Stimulated activated CD4-positive, alpha-beta T cell treated with anti-CD3 and anti-CD28 coated beads, Interleukin-4, amount 100 ng/mL, for 24 hours (primary cell): ENCODE results near the gene COG5.

ENCODE experiments used
- DNase-seq: peaks from one replicate; pipeline ENCODE4 v3.0.0-alpha.2; 2020

The COG5 gene

DNA sequence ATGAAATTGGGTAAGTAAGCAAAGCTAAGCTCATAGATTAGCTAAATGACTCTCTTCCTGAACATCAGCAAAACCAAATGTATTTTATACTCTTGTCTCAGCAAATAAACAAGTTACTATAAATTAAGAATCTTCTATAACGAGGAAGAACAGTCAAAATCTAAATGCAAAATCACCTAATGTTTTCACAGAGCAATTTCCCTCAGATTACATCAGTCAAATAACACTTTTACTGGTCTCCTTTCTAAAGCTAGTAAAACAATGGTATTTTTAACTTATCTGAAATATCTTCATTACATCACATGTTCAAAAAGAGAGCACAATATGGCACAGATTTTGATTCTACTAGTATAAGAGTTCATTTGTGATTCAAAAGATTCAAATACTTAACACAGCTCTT, 110.3 kb downstream of the COG5 start:
- DNase-seq: no peak

DNA sequence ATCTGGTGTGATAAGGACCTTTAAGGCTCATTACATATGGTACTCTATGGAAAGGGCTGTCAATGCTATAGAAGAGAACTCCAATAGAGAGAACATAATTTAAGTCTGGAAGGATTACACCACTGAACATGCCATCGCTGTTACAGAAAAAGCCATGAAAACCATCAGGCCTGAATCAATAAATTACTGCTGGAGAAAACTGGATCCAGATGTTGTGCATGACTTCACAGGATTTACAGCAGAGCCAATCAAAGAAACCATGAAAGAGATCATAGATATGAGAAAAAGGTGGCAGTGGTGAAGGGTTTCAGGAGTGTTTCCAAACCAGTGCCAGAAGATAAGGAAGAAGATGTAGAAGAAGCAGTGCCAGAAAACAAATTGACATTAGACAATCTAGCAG, 112.8 kb downstream of the COG5 start:
- DNase-seq: no peak

DNA sequence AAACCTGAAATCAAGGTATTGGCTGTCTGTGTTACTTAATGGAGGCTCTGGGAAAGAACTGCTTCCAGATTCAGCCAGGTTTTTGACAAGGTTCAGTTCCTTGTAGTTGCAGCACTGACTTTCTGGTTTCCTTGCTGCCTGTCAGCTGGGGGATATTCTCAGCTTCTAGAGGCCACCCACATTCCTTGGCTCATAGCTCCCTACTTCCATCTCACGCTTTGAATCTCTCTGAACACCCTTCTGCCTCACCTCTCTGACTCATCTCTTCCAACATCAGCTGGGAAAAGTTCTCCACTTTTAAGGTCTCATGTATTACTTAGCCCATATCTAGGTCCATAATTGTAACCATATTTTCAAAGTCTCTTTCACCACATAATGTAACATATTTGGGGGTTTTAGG, 116.7 kb downstream of the COG5 start:
- no peak for DNase-seq

DNA sequence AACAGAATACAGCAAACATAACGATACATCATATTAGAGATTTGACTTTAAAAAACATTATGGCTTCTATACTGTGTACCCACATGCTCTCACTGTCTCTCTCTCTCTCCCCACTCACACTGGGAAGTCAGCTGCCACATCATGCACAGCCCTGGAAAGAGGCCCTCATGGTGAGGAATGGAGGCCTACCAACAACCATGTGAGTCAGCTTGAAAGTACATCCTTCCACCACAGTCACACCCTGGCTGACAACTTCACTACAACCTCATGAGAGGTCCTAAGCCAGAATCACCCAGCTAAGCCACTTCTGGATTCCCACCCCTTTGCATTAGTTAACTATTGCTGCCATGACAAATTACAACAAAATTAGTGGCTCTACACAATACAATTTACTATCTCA, 117.2 kb downstream of the COG5 start:
- DNase-seq: peak; percentile 4

DNA sequence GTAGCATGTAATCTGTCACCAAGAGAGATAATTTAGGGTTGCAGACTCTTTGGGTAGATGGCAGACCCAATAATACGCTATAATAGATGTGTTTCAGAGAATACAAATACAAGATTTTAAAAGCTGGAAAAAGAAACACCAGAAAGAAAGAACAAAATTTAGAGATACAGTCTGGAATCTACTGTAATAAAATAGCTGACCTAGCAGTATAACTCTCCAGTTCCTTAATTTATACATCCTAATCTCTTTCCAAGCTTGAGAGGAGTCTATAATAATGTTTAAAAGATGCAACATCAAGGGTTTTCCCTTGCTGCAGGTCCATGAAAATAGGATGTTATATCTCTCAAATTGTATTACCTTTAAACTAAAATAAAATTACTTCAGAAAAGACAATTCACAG, 121.0 kb downstream of the COG5 start:
- no peak for DNase-seq

DNA sequence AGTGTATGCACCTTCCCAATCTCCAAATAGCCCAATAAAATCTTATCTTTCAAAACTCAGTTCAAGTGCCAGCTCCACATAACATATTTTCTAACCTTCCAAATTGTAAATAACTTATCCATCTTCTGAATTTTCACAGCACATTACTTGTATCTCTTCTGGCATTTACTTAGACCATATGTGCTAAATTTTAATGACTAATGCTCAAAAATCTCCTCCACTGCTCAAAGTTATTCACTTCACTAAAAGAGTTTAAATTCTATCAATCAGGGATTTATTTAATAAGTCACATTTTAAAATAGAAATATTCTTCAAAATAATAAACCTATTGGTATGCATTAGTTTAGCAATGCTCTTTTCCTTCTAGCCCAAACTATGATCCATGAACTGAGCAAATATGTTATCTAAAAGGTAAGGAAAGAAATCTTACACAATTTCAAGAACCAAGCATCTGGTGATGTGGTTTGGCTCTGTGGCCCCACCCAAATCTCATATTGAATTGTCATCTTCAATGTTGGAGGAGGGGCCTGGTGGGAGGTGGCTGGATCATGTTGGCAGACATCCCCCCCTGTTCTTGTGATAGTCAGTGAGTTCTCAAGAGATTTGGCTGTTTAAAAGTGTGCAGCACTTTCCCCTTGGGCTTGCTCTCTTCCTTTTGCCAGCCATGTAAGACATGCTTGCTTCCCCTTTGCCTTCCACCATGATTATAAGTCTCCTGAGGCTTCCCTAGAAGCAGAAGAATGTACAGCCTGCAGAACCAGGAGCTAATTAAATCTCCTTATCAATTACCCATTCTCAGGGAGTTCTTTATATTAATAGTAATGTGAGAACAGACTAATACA, 121.9 kb downstream of the COG5 start:
- no peak for DNase-seq

DNA sequence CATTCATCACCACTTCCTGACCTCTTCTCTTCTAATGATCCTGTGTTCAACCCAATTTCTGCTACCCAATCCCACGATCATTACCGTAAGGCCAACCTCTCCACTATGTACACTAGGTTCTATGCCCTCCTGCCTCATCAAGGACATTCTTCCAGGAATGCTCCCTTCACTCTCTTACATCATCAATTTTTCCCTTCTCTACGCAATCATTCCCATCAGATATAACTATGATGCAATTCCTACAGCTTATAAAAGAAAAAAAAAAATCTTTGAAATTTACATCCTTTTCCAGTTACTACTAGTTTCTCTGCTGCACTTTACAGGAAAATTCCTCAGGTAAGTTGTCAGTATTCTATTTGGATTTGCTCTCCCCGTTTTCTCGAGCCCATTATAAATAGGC, 124.7 kb downstream of the COG5 start:
- no peak for DNase-seq

DNA sequence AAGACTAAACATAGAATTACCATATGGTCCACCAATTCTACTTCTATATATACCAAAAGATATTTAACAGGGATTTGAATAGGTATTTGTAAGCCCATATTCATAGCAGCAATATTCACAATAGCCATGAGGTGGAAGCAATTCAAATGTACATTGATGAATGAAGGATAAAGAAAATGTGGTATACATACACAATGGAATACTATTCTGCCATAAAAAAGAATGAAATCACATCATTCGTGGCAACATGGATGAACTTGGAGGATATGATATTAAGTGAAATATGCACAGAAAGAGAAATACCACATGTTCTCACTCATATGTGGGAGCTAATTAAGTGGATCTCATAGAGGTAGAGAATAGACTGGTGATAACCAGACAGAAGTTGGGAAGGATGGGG, 128.0 kb downstream of the COG5 start:
- no peak for DNase-seq

DNA sequence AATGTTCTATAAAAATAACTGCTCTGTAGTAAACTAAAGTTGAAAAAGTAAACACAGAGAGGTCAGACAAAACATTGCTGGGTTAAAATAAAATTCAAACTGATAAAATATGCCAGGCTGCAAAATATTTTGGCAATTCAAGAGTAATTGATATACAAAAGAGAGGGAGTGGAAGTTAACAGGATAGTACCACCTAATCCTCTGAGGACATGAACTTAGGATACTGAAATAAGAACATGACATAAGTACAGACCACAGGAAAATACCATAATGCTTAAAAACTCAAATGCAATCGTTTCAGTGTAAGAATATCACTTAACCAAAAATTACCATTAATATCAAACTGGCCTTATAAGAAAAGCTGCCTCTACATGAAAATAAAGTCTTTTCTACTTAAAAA, 131.5 kb downstream of the COG5 start:
- DNase-seq: no peak

DNA sequence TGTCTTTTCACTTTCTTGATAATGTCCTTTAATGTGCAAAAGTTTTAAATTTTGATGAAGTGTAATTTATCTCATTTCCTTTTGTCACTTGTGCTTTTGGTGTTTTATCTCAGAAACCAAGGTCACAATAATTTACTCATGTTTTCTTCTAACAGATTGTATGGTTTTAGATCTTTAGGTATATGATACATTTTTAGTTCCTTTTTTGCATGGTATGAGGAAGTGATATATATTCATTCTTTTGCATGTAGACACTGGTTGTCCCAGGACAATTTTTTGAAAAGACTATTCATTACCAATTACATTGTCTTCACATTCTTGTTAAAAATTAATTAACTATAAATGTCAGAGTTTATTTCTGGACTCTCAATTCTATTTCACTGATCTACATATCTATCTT, 133.7 kb downstream of the COG5 start:
- DNase-seq: no peak

DNA sequence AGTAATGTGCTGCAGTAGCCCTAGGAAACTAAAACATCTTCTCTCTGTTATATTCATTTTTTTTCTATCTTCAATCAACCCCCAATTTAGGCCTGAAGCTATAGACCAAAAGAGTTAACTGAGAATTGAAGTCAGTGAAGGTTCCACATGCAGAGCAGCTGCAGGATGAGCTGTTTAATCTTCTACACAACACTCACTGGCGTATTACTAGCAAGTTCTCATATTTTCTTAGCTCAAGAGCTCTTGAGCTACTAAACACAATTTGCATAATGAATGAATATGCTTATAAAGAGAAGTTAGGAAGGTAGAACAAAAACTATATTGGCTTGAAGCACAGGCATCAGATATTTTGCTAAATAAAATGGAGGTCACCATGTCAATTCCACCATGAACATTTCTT, 135.1 kb downstream of the COG5 start:
- DNase-seq: no peak

DNA sequence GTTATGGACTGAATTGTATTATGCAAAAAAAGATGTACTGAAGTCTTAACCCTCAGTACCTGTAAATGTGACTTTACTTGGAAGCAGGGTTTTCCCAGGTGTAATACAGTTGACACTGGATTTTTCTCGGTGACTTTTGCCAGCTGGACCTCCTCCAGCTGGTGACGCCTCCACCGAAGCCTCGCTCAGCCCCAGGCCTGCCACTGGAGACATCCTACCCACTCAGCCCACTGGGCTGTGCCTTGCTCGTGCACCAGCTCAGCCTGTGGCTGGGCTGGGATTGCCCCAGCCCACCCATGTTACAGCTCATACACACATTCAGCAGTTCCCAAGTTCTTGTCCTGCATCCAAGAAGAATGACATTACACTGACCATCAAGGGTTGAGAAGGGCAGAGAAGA, 136.3 kb downstream of the COG5 start:
- DNase-seq: no peak

DNA sequence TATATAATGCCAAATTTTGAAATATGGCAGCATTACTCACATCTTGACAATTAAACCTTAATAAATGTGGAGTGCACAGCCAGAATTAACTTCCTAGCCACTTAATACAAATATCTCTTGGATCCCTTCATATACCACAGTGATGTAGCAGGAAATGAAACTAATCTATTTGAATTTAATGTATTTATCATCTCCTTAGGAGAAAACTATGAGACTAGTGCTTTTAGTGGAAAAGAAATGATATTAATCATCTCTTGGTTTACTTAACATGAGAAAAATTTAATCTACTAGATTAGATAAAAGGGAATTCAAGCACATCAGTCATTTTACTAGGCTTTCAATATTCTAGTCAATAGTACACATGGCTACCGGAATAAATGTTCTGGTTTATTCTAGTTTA, 149.5 kb downstream of the COG5 start:
- no peak for DNase-seq

DNA sequence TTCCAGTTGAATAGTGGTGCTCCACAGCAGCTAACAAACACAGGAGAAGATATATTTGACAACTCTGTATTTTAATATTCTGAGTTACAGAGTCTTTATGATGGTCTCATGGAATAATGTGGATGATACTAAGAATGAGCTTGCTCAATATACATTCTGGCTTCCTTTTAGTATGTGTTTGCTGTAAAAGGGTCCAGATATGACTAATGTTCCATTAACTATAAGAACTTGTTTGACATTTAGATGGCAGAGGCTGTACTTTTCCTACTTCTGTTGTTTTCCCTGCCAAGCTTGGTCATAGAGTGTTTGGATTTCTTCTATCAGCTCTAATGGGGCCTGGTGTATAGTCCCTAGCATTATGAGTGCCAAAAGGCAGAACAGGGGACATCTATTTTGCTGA, 155.4 kb downstream of the COG5 start:
- DNase-seq: no peak

DNA sequence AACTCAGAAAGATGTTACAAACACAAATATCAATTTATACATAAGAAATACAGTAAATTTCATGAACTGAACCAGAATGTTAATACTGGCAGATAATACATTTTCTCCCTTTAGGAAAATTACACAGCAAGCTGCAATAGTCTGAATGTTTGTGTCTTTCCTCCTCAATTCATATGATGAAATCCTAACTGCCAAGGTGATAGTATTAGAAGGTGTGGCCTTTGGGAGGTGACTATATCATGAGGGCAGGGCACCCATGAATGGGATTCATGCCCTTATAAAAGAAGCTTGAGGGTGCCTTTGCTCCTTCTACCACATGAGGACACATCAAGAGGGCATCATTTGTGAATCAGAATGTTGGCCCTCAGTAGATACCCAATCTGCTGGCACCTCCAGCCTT, 158.2 kb downstream of the COG5 start:
- no peak for DNase-seq

DNA sequence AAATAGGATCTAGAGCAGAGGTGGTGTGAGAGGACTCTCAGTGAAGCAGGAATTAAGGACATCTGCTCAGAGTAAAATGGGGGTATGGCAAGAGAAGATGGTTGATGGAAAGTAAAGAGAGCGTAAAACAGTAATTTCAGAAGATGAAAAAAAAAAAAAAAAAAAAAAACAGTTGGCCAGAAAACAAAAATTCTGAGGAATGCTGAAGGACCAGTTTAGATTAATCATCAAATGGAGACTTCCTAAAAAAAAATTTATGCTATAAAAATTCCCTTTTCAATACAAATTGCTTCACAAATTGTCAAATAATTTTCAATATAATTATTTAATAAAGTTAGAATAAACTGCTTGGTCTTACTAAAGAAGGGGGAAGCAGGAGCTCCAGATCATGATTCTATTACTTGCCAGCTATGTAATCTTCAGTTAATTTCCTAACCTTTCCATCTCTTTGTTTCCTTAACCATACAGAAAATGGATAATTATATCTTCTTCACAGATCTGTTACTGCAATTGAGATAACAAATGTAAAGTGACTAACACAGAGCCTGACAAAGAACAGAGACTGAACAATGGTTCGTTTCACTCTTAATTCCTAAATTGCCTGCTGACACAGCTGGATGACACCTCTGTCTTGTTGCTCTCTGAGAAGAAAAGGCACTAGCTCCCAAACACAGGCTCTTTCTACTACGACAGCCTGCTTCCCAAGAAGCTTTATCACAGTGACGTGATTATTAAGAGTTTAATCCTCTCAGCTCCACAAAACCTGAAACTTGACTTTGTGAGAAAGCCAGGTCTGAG, 158.8 kb downstream of the COG5 start:
- no peak for DNase-seq

DNA sequence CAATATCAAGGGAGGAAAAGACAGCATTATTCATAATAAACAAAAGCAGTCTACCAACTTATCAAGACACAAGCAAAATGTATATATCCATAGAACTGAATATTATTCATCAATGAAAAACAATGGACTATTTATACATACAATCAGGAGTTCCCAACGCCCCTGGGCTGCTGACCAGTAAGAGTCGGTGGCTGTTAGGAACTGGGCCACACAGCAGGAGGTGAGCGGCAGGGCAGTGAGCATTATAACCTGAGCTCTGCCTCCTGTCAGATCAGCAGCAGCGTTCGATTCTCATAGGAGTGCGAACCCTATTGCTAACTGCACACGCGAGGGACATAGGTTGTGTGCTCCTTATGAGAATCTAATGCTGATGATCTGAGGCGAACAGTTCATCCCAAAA, 165.6 kb downstream of the COG5 start:
- DNase-seq: no peak

DNA sequence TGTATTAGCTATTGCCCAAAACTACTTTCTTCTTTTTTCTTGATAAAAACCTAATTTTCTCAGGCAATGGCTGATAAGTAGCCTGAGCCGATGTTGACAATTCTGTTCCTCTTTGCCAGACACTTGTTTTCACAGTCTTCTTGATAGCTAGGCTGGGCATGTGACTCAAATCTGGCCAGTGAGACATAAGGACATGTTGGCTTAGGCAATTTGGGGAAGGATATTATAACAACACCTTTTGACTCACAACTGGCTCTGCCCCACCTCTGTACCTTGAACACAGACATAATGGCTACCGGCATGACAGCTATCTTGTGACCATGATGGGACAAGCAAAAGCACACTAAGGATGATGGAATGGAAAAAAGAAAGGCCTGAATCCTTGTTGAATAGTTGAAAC, 166.7 kb downstream of the COG5 start:
- DNase-seq: no peak

DNA sequence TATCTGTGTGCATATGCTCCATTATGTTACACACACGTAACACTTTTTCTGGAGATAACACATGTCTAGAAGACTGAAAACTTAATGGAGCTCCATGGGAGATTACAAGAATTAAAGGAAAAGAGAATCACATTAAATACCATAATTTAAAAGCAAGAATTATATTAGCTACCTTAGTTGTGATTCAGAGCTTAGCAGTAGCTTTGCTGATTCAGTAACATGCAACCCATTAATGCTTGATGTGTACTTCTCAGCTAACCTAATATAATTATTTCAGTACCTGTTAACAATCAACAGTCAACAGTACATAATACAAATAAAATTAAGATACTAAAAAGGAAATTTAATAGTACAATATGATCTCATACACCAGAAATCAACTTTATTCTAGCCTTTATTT, 167.6 kb downstream of the COG5 start:
- DNase-seq: no peak

DNA sequence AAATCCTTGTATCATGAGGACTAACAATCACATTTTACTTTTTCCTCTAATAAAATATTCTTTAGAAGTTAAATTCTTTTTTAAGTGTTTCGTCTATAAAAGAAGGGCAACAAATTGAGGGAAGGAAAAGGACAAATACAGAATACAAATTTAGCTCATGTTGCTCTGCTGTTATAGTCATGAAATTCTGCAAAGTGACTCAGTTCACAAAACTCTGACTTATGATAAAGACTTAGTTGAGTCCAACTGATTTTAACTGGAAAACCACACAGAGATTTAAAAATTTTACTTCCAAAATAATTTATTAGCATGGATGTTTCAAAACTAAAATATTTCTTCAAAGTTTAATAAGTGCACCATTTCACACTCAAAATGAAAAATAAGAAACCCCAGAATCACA, 168.9 kb downstream of the COG5 start:
- DNase-seq: no peak

DNA sequence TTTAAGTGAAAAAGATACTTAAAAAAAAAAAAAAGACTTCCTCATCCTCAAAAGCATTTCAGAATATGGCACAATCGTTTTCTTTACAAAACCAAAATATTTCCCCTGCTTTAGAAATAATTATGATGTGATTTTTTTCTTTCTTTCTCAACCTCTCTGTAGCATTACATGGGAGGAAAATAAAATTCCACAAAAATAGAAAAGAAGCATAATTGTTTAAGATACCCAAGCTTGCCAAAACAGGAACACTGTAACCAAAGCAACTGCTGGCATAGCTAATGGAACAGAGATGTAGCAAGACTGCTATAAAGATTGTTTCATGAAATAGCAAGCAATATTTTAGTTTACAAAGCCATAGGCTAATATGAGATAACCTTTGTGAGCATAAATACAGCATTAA, 169.4 kb downstream of the COG5 start:
- no peak for DNase-seq

DNA sequence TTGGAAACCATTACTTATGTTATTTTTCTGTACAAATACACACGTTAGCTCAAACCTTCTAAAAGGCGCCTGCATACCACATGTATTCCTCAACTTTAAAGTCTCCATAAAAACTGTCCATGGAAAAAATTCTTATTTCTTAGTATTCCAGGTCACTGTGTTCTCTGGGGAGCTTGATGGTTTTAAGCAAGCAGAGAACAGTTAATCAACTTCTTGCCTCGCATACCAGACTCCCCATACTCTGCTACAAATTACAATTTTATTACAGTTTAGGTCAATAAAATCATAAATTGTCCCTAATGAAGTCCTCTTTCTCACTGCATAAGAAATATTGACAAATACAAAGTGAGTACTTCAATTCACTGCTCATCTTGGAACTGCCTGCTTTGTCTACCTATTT, 170.9 kb downstream of the COG5 start:
- DNase-seq: no peak

DNA sequence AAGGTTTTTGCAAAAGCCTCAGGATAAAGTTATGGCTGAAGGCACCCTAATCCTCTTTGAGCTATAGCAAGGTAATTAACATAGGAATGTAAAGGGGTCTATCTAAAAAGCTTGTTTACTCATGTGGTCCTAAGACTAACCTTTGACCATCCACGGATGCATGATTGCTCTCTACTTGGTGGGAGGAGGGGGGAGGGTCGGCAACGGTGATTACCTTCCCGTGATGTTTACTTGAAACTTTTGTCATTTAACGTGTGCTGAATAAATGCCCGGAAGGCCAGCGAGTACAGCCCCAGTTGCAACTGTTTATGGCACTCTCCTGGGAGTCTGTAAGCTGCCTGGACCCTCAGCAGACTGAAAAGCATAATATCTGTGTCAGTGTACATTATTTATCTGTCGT, 172.8 kb downstream of the COG5 start:
- DNase-seq: no peak

DNA sequence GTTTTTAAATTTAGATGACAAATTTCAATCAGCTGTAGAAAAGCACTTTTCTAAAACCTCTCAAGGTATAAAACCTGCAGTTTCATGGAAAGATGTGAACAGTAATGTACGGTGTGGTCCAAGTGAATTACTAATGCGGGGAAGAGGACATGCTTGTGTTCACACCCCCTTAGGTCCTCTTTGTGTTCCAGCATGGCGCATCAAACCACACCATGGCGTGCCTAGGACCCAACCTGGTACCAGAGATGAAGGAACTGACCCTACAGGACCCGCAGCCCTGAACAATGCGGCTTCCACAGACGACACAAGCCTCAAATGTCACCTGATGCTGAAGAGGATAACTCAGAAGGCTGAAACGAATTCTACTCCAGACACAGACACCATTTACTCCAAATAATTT, 175.1 kb downstream of the COG5 start:
- no peak for DNase-seq
